ENCODE results near the gene SLC17A1. TPM values are rescaled to one million over a fixed set of nuclear protein-coding genes. Genes with fewer than 3 reads are reported as not detected.
A peak's percentile ranks its signal among the peaks of the same experiment; 100 is the strongest.

Gene SLC17A1
- total RNA-seq, 1 experiment from 2014 or later: not detected

GRCh38 chr6:25832670-25833069, 818 bp upstream of the SLC17A1 start:
- DNase-seq (ENCODE audit: low read depth): no peak

- no peak for DNase-seq (ENCODE audit: low read depth)
Measured at GRCh38 chr6:25832307-25832662, 433 bp upstream of the SLC17A1 start.

- no peak for DNase-seq (ENCODE audit: low read depth)
Measured at GRCh38 chr6:25830458-25830857, 1.4 kb downstream of the SLC17A1 start.

GRCh38 chr6:25829375-25829774, 2.5 kb downstream of the SLC17A1 start:
- DNase-seq (ENCODE audit: low read depth): no peak

DNA sequence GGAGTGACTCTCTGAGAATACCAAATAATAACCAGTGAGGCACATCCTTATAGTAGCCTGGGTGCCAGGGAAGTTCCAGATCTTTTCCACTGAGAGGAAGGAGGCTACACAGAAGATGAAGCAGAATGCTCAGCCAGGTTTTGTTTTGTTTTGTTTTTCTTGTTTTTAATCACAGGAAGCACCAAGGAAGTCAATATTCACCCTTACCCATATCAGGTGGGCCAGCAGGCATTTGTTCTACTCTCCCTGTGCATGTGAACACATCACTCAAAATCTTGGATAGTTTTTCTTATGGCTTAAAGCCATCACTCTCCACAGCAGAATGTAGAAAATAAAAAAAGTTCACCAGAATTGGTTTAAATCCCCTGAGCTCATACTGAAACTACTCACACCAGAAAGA, 10.5 kb downstream of the SLC17A1 start:
- no peak for DNase-seq (ENCODE audit: low read depth)

DNA sequence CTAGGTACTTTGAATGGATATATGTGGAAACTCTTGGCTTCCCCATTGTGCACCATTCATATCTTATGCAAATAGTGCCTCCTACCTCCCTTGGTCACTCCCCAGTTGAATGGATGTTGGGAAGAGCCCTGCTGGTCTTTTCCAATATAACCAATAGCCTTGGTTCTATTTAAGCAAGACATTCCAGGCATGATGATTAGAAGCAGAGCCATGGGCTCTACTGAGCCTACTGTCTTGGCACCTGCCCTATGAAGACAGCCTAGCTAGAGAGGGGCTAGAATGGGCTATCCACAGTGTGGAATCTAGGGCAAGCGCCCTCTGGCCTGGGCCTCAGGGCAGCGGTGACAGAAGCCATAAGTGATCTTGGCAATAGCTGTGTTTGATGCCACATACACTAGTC, 15.6 kb downstream of the SLC17A1 start:
- DNase-seq (ENCODE audit: low read depth): no peak

DNA sequence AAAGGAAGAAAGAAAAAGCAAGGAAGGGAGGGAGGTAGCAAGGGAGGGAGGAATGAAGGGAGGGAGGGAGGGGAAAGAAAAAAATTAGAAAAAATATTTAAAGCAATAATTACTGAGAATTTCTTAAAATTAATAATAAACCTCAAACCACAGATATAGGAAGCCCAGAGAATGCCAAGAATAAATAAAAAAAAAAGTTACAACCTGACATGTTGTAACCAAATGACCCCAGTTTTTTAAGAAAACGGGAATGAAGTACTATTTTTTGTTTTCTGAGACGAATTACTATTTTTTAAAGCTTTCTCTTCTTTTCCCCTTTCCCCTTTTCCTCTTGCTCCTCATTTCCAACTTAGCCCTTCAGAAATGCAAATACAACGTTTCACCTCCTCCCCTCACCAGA, 16.7 kb downstream of the SLC17A1 start:
- no peak for DNase-seq (ENCODE audit: low read depth)

- no peak for DNase-seq (ENCODE audit: low read depth)
Measured at GRCh38 chr6:25804804-25805203, 27.0 kb downstream of the SLC17A1 start.

GRCh38 chr6:25801436-25801835, 30.4 kb downstream of the SLC17A1 start:
- no peak for DNase-seq (ENCODE audit: low read depth)

GRCh38 chr6:25794784-25795183, 37.1 kb downstream of the SLC17A1 start:
- no peak for DNase-seq (ENCODE audit: low read depth)

DNA sequence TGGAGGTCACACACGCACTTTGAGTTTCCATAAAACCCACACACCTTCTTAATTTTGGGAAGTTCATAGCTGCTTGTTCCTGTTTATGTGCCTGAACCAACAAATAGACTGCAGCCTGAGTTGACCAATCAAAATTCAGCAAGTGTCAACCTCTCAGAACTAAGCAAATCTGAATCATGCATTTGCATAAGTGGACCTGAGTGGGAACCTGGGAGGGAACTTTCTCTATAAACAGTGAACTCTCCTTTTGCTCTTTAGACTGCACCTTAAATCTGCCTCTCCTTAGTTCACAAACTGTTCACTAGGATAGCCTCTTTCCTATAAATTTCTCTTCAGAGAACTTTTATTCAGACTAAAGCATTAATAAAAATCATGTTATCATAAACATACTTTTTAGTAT, 37.9 kb downstream of the SLC17A1 start:
- no peak for DNase-seq (ENCODE audit: low read depth)

DNA sequence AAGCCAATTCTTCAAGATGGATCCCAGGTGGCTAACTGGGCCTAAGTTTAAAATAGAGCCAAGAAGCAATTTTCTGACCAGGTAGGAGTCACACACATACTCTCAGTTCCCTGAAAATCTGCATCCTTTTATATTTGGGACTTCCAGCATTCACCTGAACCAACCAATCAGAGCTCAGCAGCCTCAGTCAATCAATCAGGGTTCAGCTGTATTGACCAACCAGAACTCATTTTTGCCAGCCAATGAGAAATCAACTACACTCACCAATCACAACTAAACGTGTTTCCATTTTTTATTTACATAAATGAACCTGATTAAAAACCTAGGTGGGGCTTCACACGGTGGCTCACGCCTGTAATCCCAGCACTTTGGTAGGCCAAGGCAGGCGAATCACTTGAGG, 39.8 kb downstream of the SLC17A1 start:
- no peak for DNase-seq (ENCODE audit: low read depth)

GRCh38 chr6:25789475-25789874, 42.4 kb downstream of the SLC17A1 start:
- no peak for DNase-seq (ENCODE audit: low read depth)

- DNase-seq (ENCODE audit: low read depth): peak; percentile 67
Measured at GRCh38 chr6:25788305-25788922, 43.4 kb downstream of the SLC17A1 start.

- no peak for DNase-seq (ENCODE audit: low read depth)
Measured at GRCh38 chr6:25787428-25787827, 44.4 kb downstream of the SLC17A1 start.

GRCh38 chr6:25781134-25781533, 50.7 kb downstream of the SLC17A1 start:
- DNase-seq (ENCODE audit: low read depth): no peak

- DNase-seq (ENCODE audit: low read depth): no peak
Measured at GRCh38 chr6:25777856-25778649, 53.8 kb downstream of the SLC17A1 start.

GRCh38 chr6:25777031-25777430, 54.8 kb downstream of the SLC17A1 start:
- DNase-seq (ENCODE audit: low read depth): no peak

GRCh38 chr6:25774120-25774715, 57.6 kb downstream of the SLC17A1 start:
- no peak for DNase-seq (ENCODE audit: low read depth)

- DNase-seq (ENCODE audit: low read depth): peak; percentile 27
Measured at GRCh38 chr6:25769983-25770382, 61.9 kb downstream of the SLC17A1 start.

- DNase-seq (ENCODE audit: low read depth): no peak
Measured at GRCh38 chr6:25768566-25768965, 63.3 kb downstream of the SLC17A1 start.

DNA sequence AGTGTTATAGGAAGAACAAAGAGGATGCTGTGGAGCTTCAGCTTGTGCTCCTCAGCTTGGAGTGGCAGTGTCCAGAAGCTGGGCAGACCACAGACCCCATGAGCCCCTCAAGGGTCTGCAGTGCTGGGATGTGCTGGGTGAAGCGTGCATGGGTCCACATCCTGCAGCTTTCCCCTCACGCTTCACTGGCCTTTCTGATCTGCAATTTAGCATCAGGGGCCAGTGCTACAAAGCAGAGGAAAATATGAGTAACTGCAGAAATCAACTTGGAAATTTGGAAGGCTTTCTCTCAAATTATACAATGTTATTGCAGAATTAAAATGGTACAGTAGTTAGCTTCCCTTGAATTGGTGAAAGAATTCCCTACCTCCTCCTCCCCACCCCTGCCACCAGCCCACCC, 67.2 kb downstream of the SLC17A1 start:
- DNase-seq (ENCODE audit: low read depth): no peak

DNA sequence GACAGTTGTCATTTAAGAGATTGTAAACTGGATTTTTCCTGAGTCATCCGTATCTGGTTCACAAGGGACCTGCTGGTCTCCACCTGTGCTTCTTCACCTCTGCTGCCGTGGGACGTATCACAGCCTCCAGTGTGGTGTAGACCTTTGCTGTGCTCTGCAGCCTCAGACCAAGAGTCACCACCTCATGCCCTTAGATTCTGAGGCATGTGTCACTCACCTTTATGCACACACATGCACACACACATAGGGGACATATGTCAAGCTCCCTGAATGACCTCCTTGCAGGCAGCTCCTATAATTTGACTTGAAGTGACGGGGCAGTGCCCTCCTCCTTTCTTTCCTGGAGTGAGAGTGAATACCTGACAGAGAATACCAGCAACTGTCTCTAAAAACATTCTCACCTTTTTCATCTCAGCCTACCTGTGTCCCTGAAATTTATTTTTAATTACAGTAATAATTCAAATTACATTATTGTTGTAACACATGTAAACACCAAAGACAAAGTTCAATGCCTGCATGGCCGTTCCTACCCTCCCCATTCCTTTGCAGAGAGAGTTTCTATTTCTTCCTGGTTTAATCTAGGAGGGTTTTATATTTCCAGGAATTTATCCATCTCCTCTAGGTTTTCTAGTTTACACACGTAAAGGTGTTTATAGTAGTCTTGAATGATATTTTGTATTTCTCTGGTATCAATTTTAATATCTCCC, 73.8 kb downstream of the SLC17A1 start:
- DNase-seq (ENCODE audit: low read depth): no peak

All from Daoy (cell line).